ENCODE results near the gene NDUFS1.
"Not testable (repeated sequence)": the region's sequence is repeated elsewhere in the genome, so short reads cannot be mapped to it uniquely, and the experiment has no call there.

NDUFS1 gene

DNA sequence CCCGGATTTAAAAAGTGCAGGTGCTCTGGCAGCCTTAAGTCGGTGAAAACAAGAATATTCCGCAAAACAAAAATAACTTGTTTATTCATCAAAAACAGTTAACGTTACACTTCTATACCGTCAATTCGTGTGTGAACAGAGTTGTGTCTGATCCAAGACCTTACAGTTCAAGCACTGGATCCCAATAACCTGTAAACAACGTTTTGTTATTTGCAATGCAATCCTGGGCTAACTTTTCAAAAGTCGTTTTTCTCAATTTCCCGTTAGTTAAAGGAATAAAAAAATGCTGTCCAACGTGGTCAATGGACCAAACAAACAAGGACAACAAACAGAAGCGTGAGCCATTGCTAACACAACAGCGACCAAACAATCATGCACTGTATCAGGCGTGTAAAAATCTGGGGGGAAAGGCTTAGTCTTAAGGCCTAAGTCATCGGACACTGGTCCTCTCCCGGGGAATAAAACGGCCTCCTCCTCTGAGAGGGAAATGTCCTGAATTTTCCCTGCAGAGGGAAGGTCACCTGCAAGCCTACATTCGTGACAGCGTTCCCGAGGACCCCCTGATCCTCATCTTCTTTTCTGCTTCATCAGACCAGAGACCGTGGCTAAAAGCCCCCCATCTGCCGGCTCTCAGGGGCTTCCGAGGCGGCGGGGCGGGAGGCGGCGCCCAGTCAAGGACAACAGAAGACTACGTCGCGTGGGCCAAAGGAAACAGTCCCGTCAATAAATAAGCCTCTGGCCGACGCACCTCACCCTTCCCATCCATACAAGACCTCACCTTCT is 490 bp downstream of the NDUFS1 start:
- WGBS (ENCODE audit: extremely low coverage, insufficient coverage, insufficient read length) = no CpG with 5 or more reads among the region's 33 CpGs

DNA sequence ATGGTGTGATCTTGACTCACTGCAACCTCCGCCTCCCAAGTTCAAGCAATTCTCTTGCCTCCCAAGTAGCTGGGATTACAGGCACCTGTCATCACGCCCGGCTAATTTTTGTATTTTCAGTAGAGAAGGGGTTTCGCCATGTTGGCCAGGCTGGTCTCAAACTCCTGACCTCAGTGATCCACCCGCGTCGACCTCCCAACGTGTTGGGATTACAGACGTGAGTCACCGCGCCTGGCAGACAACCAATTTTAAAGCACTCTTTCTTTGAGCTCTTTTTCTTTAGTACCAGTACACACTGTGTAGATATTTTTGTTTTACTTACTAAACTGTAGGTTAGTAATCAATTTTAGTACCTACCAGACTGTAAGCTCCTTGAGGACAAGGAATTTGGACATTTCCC is 2.2 kb downstream of the NDUFS1 start:
- H2AK5ac ChIP-seq (ENCODE audit: low read length); H4K8ac ChIP-seq (ENCODE audit: low read depth, low read length); H3K4me1 ChIP-seq (ENCODE audit: control insufficient read depth in 1 of 2, insufficient read depth in 2 of 2, low read length in 2 of 2); H3K27ac ChIP-seq (ENCODE audit: low read depth, low read length); H3K4me3 ChIP-seq (ENCODE audit: low read depth, low read length); H2BK12ac ChIP-seq (ENCODE audit: low read length); H3K27me3 ChIP-seq (ENCODE audit: insufficient read depth, low read length); H3K9me3 ChIP-seq (ENCODE audit: insufficient read depth, low read depth, low read length); H2BK120ac ChIP-seq (ENCODE audit: insufficient read depth, low read length, poor library complexity); H4K91ac ChIP-seq (ENCODE audit: low read depth, low read length); H4K12ac ChIP-seq (ENCODE audit: low read depth, low read length); H3K4me2 ChIP-seq (ENCODE audit: low read length); H2BK5ac ChIP-seq (ENCODE audit: low read depth, low read length, poor library complexity); DNase-seq; H2AFZ ChIP-seq (ENCODE audit: insufficient read depth, low read length, poor library complexity); H3K18ac ChIP-seq (ENCODE audit: low read length); H3K14ac ChIP-seq (ENCODE audit: low read length); H3K9ac ChIP-seq (ENCODE audit: low read length); H3K23ac ChIP-seq (ENCODE audit: low read length): not testable (repeated sequence)
- no CpG with 5 or more reads among the region's 11 CpGs for WGBS (ENCODE audit: extremely low coverage, insufficient coverage, insufficient read length)
- Histone ChIP-seq H3K36me3 (ENCODE audit: control insufficient read depth in 1 of 2, insufficient read depth in 2 of 2, low read length in 2 of 2) (peaks cover 14 to 15% of the 10 kb centered on the region in 2 experiments), H3K4ac (ENCODE audit: low read depth, low read length) (peak overlapping the region; percentile 86), H3K79me2 (ENCODE audit: control insufficient read depth, insufficient read depth, low read length, poor library complexity) (peaks cover 26% of the 10 kb centered on the region), H3K79me1 (ENCODE audit: low read length) (peaks cover 14% of the 10 kb centered on the region)

More for the DNA sequence above, 490 bp downstream of the NDUFS1 start:
- Histone ChIP-seq H3K9ac (ENCODE audit: low read length) (peak overlapping the region; percentile 97), H3K4me2 (ENCODE audit: low read length) (peak overlapping the region; percentile 71), H3K9me3 (ENCODE audit: insufficient read depth, low read depth, low read length) (no peaks in the 10 kb centered on the region), H3K79me2 (ENCODE audit: control insufficient read depth, insufficient read depth, low read length, poor library complexity) (peaks cover 26% of the 10 kb centered on the region), H4K12ac (ENCODE audit: low read depth, low read length) (peak overlapping the region; percentile 98), H3K79me1 (ENCODE audit: low read length) (peaks cover 14% of the 10 kb centered on the region), H2AK5ac (ENCODE audit: low read length) (peak overlapping the region; percentile 83), H4K8ac (ENCODE audit: low read depth, low read length) (peak overlapping the region; percentile 99), H3K4me1 (ENCODE audit: control insufficient read depth in 1 of 2, insufficient read depth in 2 of 2, low read length in 2 of 2) (peaks cover 2% of the 10 kb centered on the region in 2 experiments), H2BK120ac (ENCODE audit: insufficient read depth, low read length, poor library complexity) (peak overlapping the region; percentile 86), H3K14ac (ENCODE audit: low read length) (peak overlapping the region; percentile 96), H3K4me3 (ENCODE audit: low read depth, low read length) (peak overlapping the region; percentile 79), H4K91ac (ENCODE audit: low read depth, low read length) (peak overlapping the region; percentile 94), H3K27ac (ENCODE audit: low read depth, low read length) (peak overlapping the region; percentile 81), H2BK12ac (ENCODE audit: low read length) (no peak overlapping the region), H3K23ac (ENCODE audit: low read length) (no peak overlapping the region), H2AFZ (ENCODE audit: insufficient read depth, low read length, poor library complexity) (peak overlapping the region; percentile 93), H2BK5ac (ENCODE audit: low read depth, low read length, poor library complexity) (peak overlapping the region; percentile 96), H3K4ac (ENCODE audit: low read depth, low read length) (peak overlapping the region; percentile 93), H3K36me3 (ENCODE audit: control insufficient read depth in 1 of 2, insufficient read depth in 2 of 2, low read length in 2 of 2) (peaks cover 18 to 23% of the 10 kb centered on the region in 2 experiments), H3K18ac (ENCODE audit: low read length) (peak overlapping the region; percentile 88), H3K27me3 (ENCODE audit: insufficient read depth, low read length) (no peaks in the 10 kb centered on the region)
- peak; percentile 7 to 32 for DNase-seq

DNA sequence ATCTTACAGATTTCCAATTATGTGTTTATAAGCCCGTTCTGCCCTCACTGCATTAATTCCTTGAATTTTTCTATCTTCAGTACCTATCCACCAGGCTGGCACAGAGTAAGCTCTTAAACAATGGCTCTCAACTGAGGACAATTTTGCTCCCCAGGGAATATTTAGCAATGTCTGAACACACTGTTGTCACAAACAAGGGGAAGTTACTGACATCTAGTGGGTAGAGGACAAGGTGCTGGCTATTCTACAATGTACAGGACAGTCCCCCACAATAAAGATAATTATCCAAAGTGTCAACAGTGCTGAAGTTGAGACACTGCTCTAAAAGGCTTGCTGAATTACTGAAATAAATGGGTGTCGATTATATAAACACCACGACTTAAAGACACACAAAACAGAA is 5.0 kb downstream of the NDUFS1 start:
- Histone ChIP-seq H2BK120ac (ENCODE audit: insufficient read depth, low read length, poor library complexity) (no peak overlapping the region), H3K79me1 (ENCODE audit: low read length) (peaks cover 5% of the 10 kb centered on the region), H3K27ac (ENCODE audit: low read depth, low read length) (no peak overlapping the region), H4K8ac (ENCODE audit: low read depth, low read length) (no peak overlapping the region), H3K23ac (ENCODE audit: low read length) (no peak overlapping the region), H4K91ac (ENCODE audit: low read depth, low read length) (no peak overlapping the region), H3K4me3 (ENCODE audit: low read depth, low read length) (no peak overlapping the region), H3K9ac (ENCODE audit: low read length) (no peak overlapping the region), H3K18ac (ENCODE audit: low read length) (no peak overlapping the region), H3K79me2 (ENCODE audit: control insufficient read depth, insufficient read depth, low read length, poor library complexity) (peaks cover 18% of the 10 kb centered on the region), H3K14ac (ENCODE audit: low read length) (no peak overlapping the region), H3K4ac (ENCODE audit: low read depth, low read length) (no peak overlapping the region), H3K4me1 (ENCODE audit: control insufficient read depth in 1 of 2, insufficient read depth in 2 of 2, low read length in 2 of 2) (no peaks in the 10 kb centered on the region), H3K4me2 (ENCODE audit: low read length) (no peak overlapping the region), H2AK5ac (ENCODE audit: low read length) (no peak overlapping the region), H2BK12ac (ENCODE audit: low read length) (no peak overlapping the region), H4K12ac (ENCODE audit: low read depth, low read length) (no peak overlapping the region), H2BK5ac (ENCODE audit: low read depth, low read length, poor library complexity) (no peak overlapping the region), H2AFZ (ENCODE audit: insufficient read depth, low read length, poor library complexity) (no peak overlapping the region), H3K36me3 (ENCODE audit: control insufficient read depth in 1 of 2, insufficient read depth in 2 of 2, low read length in 2 of 2) (peaks cover 9 to 11% of the 10 kb centered on the region in 2 experiments), H3K27me3 (ENCODE audit: insufficient read depth, low read length) (no peaks in the 10 kb centered on the region), H3K9me3 (ENCODE audit: insufficient read depth, low read depth, low read length) (no peaks in the 10 kb centered on the region)
- DNase-seq = no peak
- WGBS (ENCODE audit: extremely low coverage, insufficient coverage, insufficient read length) = no CpG with 5 or more reads among the region's 3 CpGs

DNA sequence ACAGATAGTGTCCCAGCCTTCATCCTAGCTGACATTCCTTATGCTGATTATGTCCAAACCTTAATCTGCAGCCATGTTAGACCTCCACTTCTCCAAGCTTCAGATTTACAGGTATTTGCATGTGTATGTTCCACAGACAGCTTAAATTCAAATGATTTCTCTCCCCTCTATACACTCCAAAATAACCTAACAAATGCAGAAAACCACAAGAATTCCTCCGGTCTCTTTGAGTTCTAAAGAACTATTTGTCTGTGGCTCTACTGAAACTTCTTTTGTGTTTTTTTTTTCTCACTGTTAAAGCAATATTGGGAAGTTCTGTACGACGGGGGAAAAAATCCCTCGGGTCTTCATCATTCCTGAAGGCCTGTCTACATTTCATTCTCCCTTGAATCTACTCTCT is 8.6 kb downstream of the NDUFS1 start:
- H3K9ac ChIP-seq (ENCODE audit: low read length) = no peak overlapping the region
- no peaks in the 10 kb centered on the region for H3K9me3 ChIP-seq (ENCODE audit: insufficient read depth, low read depth, low read length)
- H2BK5ac ChIP-seq (ENCODE audit: low read depth, low read length, poor library complexity) = no peak overlapping the region
- no peak overlapping the region for H4K91ac ChIP-seq (ENCODE audit: low read depth, low read length)
- no peak overlapping the region for H3K4ac ChIP-seq (ENCODE audit: low read depth, low read length)
- H3K23ac ChIP-seq (ENCODE audit: low read length) = no peak overlapping the region
- H3K27me3 ChIP-seq (ENCODE audit: insufficient read depth, low read length) = no peaks in the 10 kb centered on the region
- H3K4me1 ChIP-seq (ENCODE audit: control insufficient read depth in 1 of 2, insufficient read depth in 2 of 2, low read length in 2 of 2) = no peaks in the 10 kb centered on the region
- H3K4me3 ChIP-seq (ENCODE audit: low read depth, low read length) = no peak overlapping the region
- no peak overlapping the region for H4K12ac ChIP-seq (ENCODE audit: low read depth, low read length)
- no peaks in the 10 kb centered on the region for H3K79me1 ChIP-seq (ENCODE audit: low read length)
- H3K14ac ChIP-seq (ENCODE audit: low read length) = no peak overlapping the region
- no peak overlapping the region for H3K4me2 ChIP-seq (ENCODE audit: low read length)
- WGBS (ENCODE audit: extremely low coverage, insufficient coverage, insufficient read length) = no CpG with 5 or more reads among the region's 4 CpGs
- no peak overlapping the region for H2AFZ ChIP-seq (ENCODE audit: insufficient read depth, low read length, poor library complexity)
- H2AK5ac ChIP-seq (ENCODE audit: low read length) = no peak overlapping the region
- no peak overlapping the region for H3K27ac ChIP-seq (ENCODE audit: low read depth, low read length)
- H4K8ac ChIP-seq (ENCODE audit: low read depth, low read length) = no peak overlapping the region
- H3K79me2 ChIP-seq (ENCODE audit: control insufficient read depth, insufficient read depth, low read length, poor library complexity) = peaks cover 3% of the 10 kb centered on the region
- no peak overlapping the region for H2BK12ac ChIP-seq (ENCODE audit: low read length)
- H3K18ac ChIP-seq (ENCODE audit: low read length) = no peak overlapping the region
- H3K36me3 ChIP-seq (ENCODE audit: control insufficient read depth in 1 of 2, insufficient read depth in 2 of 2, low read length in 2 of 2) = peaks cover 13 to 23% of the 10 kb centered on the region in 2 experiments
- DNase-seq = no peak
- H2BK120ac ChIP-seq (ENCODE audit: insufficient read depth, low read length, poor library complexity) = no peak overlapping the region

Data from trophoblast cell (in vitro differentiated cells and primary cell).